Measurements from ENCODE around the gene ITGA4.
A peak's percentile ranks its signal among the peaks of the same experiment; 100 is the strongest.

ITGA4 gene

GRCh38 chr2:181467966-181468707 is 11.0 kb downstream of the ITGA4 start:
- Histone ChIP-seq H3K4me2 (ENCODE audit: low read depth, low read length, poor library complexity, severe bottlenecking) (peak overlapping the region; percentile 81), H3K9ac (ENCODE audit: low read depth, low read length, poor library complexity, severe bottlenecking) (peak overlapping the region; percentile 99), H3K4me1 (ENCODE audit: insufficient read depth, low read length, poor library complexity, severe bottlenecking) (peaks cover 83% of the 10 kb centered on the region), H3K36me3 (ENCODE audit: insufficient read depth, low read length) (peaks cover 94% of the 10 kb centered on the region), H3K27me3 (ENCODE audit: insufficient read depth, low read length, poor library complexity, severe bottlenecking) (no peaks in the 10 kb centered on the region), H3K9me2 (replicated peaks; ENCODE audit: low read depth, low read length) (no peaks in the 10 kb centered on the region), H4K20me1 (ENCODE audit: insufficient read depth, low read length, poor library complexity, severe bottlenecking) (peaks cover 88% of the 10 kb centered on the region), H3K9me3 (ENCODE audit: insufficient read depth, low read depth, low read length) (no peaks in the 10 kb centered on the region), H2AFZ (ENCODE audit: low read length) (no peak overlapping the region), H3K4me3 (ENCODE audit: low read length, poor library complexity, severe bottlenecking) (peak overlapping the region; percentile 87), H3F3A (ENCODE audit: low read depth) (peaks cover 12% of the 10 kb centered on the region; the same call in 1 of the 2 replicates), H3K79me2 (ENCODE audit: insufficient read depth, low read length) (peaks cover 99% of the 10 kb centered on the region)
- TF ChIP-seq EZH2phosphoT487 (IDR thresholded peaks at IDR 0.05; ENCODE audit: borderline replicate concordance) (no peak), CTCF (conservative IDR thresholded peaks at IDR 0.05; ENCODE audit: low read length) (no peak)

- no peak for TF ChIP-seq CTCF (conservative IDR thresholded peaks at IDR 0.05; ENCODE audit: low read length)
Measured at GRCh38 chr2:181468811-181469210, 11.6 kb downstream of the ITGA4 start.

GRCh38 chr2:181471226-181471625 is 14.0 kb downstream of the ITGA4 start:
- TF ChIP-seq CTCF (conservative IDR thresholded peaks at IDR 0.05; ENCODE audit: low read length) (no peak), EZH2phosphoT487 (IDR thresholded peaks at IDR 0.05; ENCODE audit: borderline replicate concordance) (no peak)
- no peaks in the 10 kb centered on the region for H3K9me2 ChIP-seq (replicated peaks; ENCODE audit: low read depth, low read length)
- peaks cover 95% of the 10 kb centered on the region for H3K36me3 ChIP-seq (ENCODE audit: insufficient read depth, low read length)
- peaks cover 96% of the 10 kb centered on the region for H4K20me1 ChIP-seq (ENCODE audit: insufficient read depth, low read length, poor library complexity, severe bottlenecking)
- no peaks in the 10 kb centered on the region for H3K9me3 ChIP-seq (ENCODE audit: insufficient read depth, low read depth, low read length)
- no peaks in the 10 kb centered on the region for H3K27me3 ChIP-seq (ENCODE audit: insufficient read depth, low read length, poor library complexity, severe bottlenecking)
- H3K4me1 ChIP-seq (ENCODE audit: insufficient read depth, low read length, poor library complexity, severe bottlenecking), result peaks cover 66% of the 10 kb centered on the region
- H3K4me3 ChIP-seq (ENCODE audit: low read length, poor library complexity, severe bottlenecking), result peak overlapping the region; percentile 66
- peaks cover 7% of the 10 kb centered on the region; the same call in 1 of the 2 replicates for H3F3A ChIP-seq (ENCODE audit: low read depth)
- H2AFZ ChIP-seq (ENCODE audit: low read length), result no peak overlapping the region
- peaks cover 99% of the 10 kb centered on the region for H3K79me2 ChIP-seq (ENCODE audit: insufficient read depth, low read length)
- peak overlapping the region; percentile 59 for H3K9ac ChIP-seq (ENCODE audit: low read depth, low read length, poor library complexity, severe bottlenecking)
- peak overlapping the region; percentile 91 for H3K4me2 ChIP-seq (ENCODE audit: low read depth, low read length, poor library complexity, severe bottlenecking)

More at GRCh38 chr2:181468811-181469210, 11.6 kb downstream of the ITGA4 start:
- Histone ChIP-seq H3K9me3 (ENCODE audit: insufficient read depth, low read depth, low read length) (no peaks in the 10 kb centered on the region), H3K4me2 (ENCODE audit: low read depth, low read length, poor library complexity, severe bottlenecking) (peak overlapping the region; percentile 81), H3K79me2 (ENCODE audit: insufficient read depth, low read length) (peaks cover 99% of the 10 kb centered on the region), H2AFZ (ENCODE audit: low read length) (no peak overlapping the region), H3K4me1 (ENCODE audit: insufficient read depth, low read length, poor library complexity, severe bottlenecking) (peaks cover 83% of the 10 kb centered on the region), H3K9me2 (replicated peaks; ENCODE audit: low read depth, low read length) (no peaks in the 10 kb centered on the region), H3K27me3 (ENCODE audit: insufficient read depth, low read length, poor library complexity, severe bottlenecking) (no peaks in the 10 kb centered on the region), H3K4me3 (ENCODE audit: low read length, poor library complexity, severe bottlenecking) (peak overlapping the region; percentile 87), H3K9ac (ENCODE audit: low read depth, low read length, poor library complexity, severe bottlenecking) (peak overlapping the region; percentile 99), H3F3A (ENCODE audit: low read depth) (peaks cover 16% of the 10 kb centered on the region; the same call in 1 of the 2 replicates), H4K20me1 (ENCODE audit: insufficient read depth, low read length, poor library complexity, severe bottlenecking) (peaks cover 94% of the 10 kb centered on the region), H3K36me3 (ENCODE audit: insufficient read depth, low read length) (peaks cover 94% of the 10 kb centered on the region)
